ENCODE results near the gene FAM237B.
"Not testable (repeated sequence)": the region's sequence is repeated elsewhere in the genome, so short reads cannot be mapped to it uniquely, and the experiment has no call there.

FAM237B gene

GRCh38 chr7:90320801-90321494 is at the start of gene FAM237B:
TSS of gene FAM237B (minus strand) at chr7:90321304. CDS start at chr7:90319748, 1,556 bp downstream.
- no peak for DNase-seq

- DNase-seq: no peak
Observed at GRCh38 chr7:90351987-90352386, 30.9 kb upstream of the FAM237B start.

GRCh38 chr7:90350032-90350431 is 28.9 kb upstream of the FAM237B start:
- DNase-seq: not testable (repeated sequence)

- no peak for DNase-seq
Observed at GRCh38 chr7:90349305-90349704, 28.2 kb upstream of the FAM237B start.

GRCh38 chr7:90347759-90348158 is 26.7 kb upstream of the FAM237B start:
- DNase-seq: no peak

- peak; percentile 96 for DNase-seq
Observed at GRCh38 chr7:90346336-90347125, 25.4 kb upstream of the FAM237B start, which contains the start of gene GTPBP10. TSS of gene GTPBP10 (plus strand) at chr7:90346716. CDS start at chr7:90346742, 26 bp downstream.

- peak; percentile 4 for DNase-seq
Observed at GRCh38 chr7:90345595-90346335, 24.7 kb upstream of the FAM237B start.

- DNase-seq: no peak
Observed at GRCh38 chr7:90345016-90345415, 23.9 kb upstream of the FAM237B start.

GRCh38 chr7:90337106-90337505 is 16.0 kb upstream of the FAM237B start:
- no peak for DNase-seq

- not testable (repeated sequence) for DNase-seq
Observed at GRCh38 chr7:90334926-90335325, 13.8 kb upstream of the FAM237B start.

- no peak for DNase-seq
Observed at GRCh38 chr7:90334193-90334843, 13.2 kb upstream of the FAM237B start.

- DNase-seq: no peak
Observed at GRCh38 chr7:90326500-90326899, 5.4 kb upstream of the FAM237B start.

- no peak for DNase-seq
Observed at GRCh38 chr7:90322837-90323236, 1.7 kb upstream of the FAM237B start.

GRCh38 chr7:90320418-90320800 is 695 bp downstream of the FAM237B start:
- DNase-seq: no peak

GRCh38 chr7:90320014-90320413 is 1.1 kb downstream of the FAM237B start:
- no peak for DNase-seq

- no peak for DNase-seq
Observed at GRCh38 chr7:90313907-90314306, 7.2 kb downstream of the FAM237B start.

- DNase-seq: peak; percentile 4
Observed at GRCh38 chr7:90312745-90313144, 8.4 kb downstream of the FAM237B start.

GRCh38 chr7:90311175-90311574 is 9.9 kb downstream of the FAM237B start:
- DNase-seq: no peak

- no peak for DNase-seq
Observed at GRCh38 chr7:90309872-90310271, 11.2 kb downstream of the FAM237B start.

- DNase-seq: no peak
Observed at GRCh38 chr7:90303241-90303640, 17.9 kb downstream of the FAM237B start.

GRCh38 chr7:90298145-90299038 is 22.7 kb downstream of the FAM237B start:
- peak; percentile 11 for DNase-seq

Measured in CD4-positive, alpha-beta T cell treated with Interleukin-12 subunit alpha and Interleukin-12 subunit beta, for 1 hour (primary cell).